MCF 10A (cell line): ENCODE data around the gene SNCB. TPM values are rescaled to one million over a fixed set of nuclear protein-coding genes. Genes with fewer than 3 reads are reported as not detected.

Source experiments
- Bru-seq: library from RNA; stranded (reverse); fragments of 400-500 nt; gene quantifications from one replicate; lab custom pipeline; 2021; lab: Mats Ljungman, UMichigan
- BruChase-seq, 2 experiments: library from RNA; stranded (reverse); fragments of 400-500 nt; gene quantifications; one replicate each; lab custom pipeline; 2021; lab: Mats Ljungman, UMichigan
- BruUV-seq: library from RNA; stranded (reverse); fragments of 400-500 nt; replicated peaks from 2 replicates; lab custom pipeline; 2021; lab: Mats Ljungman, UMichigan
- CTCF ChIA-PET: fragments of 300-600 bp; sonication (Branson Sonifier 250); formaldehyde crosslinking; extraction: SDS; loops from one replicate; lab custom pipeline; 2021; ENCODE audit warnings: antibody characterized with exemption, inconsistent platforms; lab: Yijun Ruan, JAX
- POLR2A ChIA-PET: fragments of 300-600, 350-650 bp; sonication (Branson Sonifier 250); formaldehyde crosslinking; extraction: SDS; loops from one replicate; lab custom pipeline; 2020; ENCODE audit warnings: antibody characterized with exemption, inconsistent platforms; lab: Yijun Ruan, JAX
- DNase-seq: peaks from one replicate; pipeline ENCODE4 v3.0.0-alpha.2; 2018; ENCODE audit not compliant: unreplicated experiment
- H3K27ac Mint-ChIP-seq: one replicate; pipeline ENCODE4 v1.8.0; 2022; ENCODE audit warnings: mild to moderate bottlenecking, low read depth, mixed read lengths; ENCODE audit not compliant: unreplicated experiment
- H3K27me3 Mint-ChIP-seq: one replicate; pipeline ENCODE4 v1.8.0; 2022; ENCODE audit warnings: mixed read lengths; ENCODE audit not compliant: insufficient read depth, unreplicated experiment
- H3K36me3 Mint-ChIP-seq: one replicate; pipeline ENCODE4 v1.8.0; 2022; ENCODE audit warnings: mild to moderate bottlenecking, moderate library complexity, mixed read lengths; ENCODE audit not compliant: insufficient read depth, unreplicated experiment
- H3K4me1 Mint-ChIP-seq: one replicate; pipeline ENCODE4 v1.8.0; 2022; ENCODE audit warnings: mixed read lengths; ENCODE audit not compliant: insufficient read depth, unreplicated experiment
- H3K4me3 Mint-ChIP-seq: one replicate; pipeline ENCODE4 v1.8.0; 2022; ENCODE audit warnings: mild to moderate bottlenecking, moderate library complexity, mixed read lengths; ENCODE audit not compliant: unreplicated experiment
- H3K9me3 Mint-ChIP-seq: one replicate; pipeline ENCODE4 v1.8.0; 2022; ENCODE audit warnings: mixed read lengths; ENCODE audit not compliant: unreplicated experiment
- CTCF ChIP-seq: fragments of 200-600 bp; IDR thresholded peaks from one replicate; pipeline ENCODE4 v1.8.0; 2022; ENCODE audit warnings: antibody characterized with exemption, mild to moderate bottlenecking; ENCODE audit not compliant: unreplicated experiment
- intact Hi-C: fragments of 100-400 bp; cut with micrococcal nuclease; formaldehyde crosslinking; loops from 2 replicates; pipeline ENCODE4 v1.14.1; 2022
- long read RNA-seq: library from polyadenylated mRNA; stranded (forward); transcript quantifications from one replicate; pipeline ENCODE4 v2.0.0, GENCODE V29; 2022
- total RNA-seq: library from RNA; stranded (reverse); gene quantifications from 2 replicates; pipeline ENCODE4 v1.2.3, GENCODE V29; 2022

SNCB gene
- total RNA-seq (not detected in 2 replicates), Bru-seq, nascent RNA (not detected), BruChase-seq, experiment 1, labeled RNA remaining after a 6-hour chase (not detected), BruChase-seq, experiment 2, labeled RNA remaining after a 2-hour chase (not detected)
- long read RNA-seq, result 0 reads

- Mint-ChIP-seq H3K9me3 (peaks cover 3% of the 10 kb centered on the region), H3K27ac (no peak within 1 kb of the TSS), H3K36me3 (no peaks in the 10 kb centered on the region), H3K27me3 (peaks cover 39% of the 10 kb centered on the region), H3K4me3 (no peak within 1 kb of the TSS), H3K4me1 (peaks cover 27% of the 10 kb centered on the region)
- DNase-seq, result no peak
- BruUV-seq, result no TSS peak
- ChIA-PET CTCF (interaction anchor here (0.7 to 1.8 kb wide), 4 partner anchors 16 to 52 kb away, joined by 3 to 8 read pairs (median 4); no protein-coding TSS in a partner anchor), POLR2A (interaction anchor here (0.7 kb wide), 1 partner anchor 63 kb away, joined by 3 read pairs; no protein-coding TSS in a partner anchor)
- intact Hi-C loops, result no loop called here
- TF ChIP-seq CTCF, result no peak
Observed at GRCh38 chr5:176629853-176630680, at the start of gene SNCB, which contains the start of gene EIF4E1B. TSS of gene SNCB (minus strand) at chr5:176630534. CDS start at chr5:176629654, 880 bp downstream. TSS of gene EIF4E1B (plus strand) at chr5:176630675. CDS start at chr5:176642788, 12,113 bp downstream.

GRCh38 chr5:176679365-176680225 lies 49.3 kb upstream of the SNCB start:
- Mint-ChIP-seq H3K4me1 (no peaks in the 10 kb centered on the region), H3K27ac (no peak overlapping the region), H3K27me3 (peaks cover 43% of the 10 kb centered on the region), H3K4me3 (no peak overlapping the region), H3K9me3 (no peaks in the 10 kb centered on the region), H3K36me3 (no peaks in the 10 kb centered on the region)
- ChIA-PET POLR2A (interaction anchor here (0.6 kb wide), 3 partner anchors 219 to 381 kb away, joined by 3 read pairs; no protein-coding TSS in a partner anchor), CTCF (interaction anchor here (0.6 to 6.4 kb wide), 5 partner anchors 18 to 673 kb away, joined by 3 to 49 read pairs (median 3); no protein-coding TSS in a partner anchor)
- intact Hi-C loops, result no loop called here
- TF ChIP-seq CTCF, result no peak
- DNase-seq, result no peak
- BruUV-seq, result no TSS peak

- no peaks in the 10 kb centered on the region for H3K4me1 Mint-ChIP-seq
- ChIA-PET CTCF (interaction anchor here (0.6 to 6.4 kb wide), 5 partner anchors 17 to 672 kb away, joined by 3 to 49 read pairs (median 3); no protein-coding TSS in a partner anchor), POLR2A (interaction anchor here (0.6 kb wide), 1 partner anchor 254 kb away, joined by 3 read pairs; no protein-coding TSS in a partner anchor)
- H3K36me3 Mint-ChIP-seq, result no peaks in the 10 kb centered on the region
- DNase-seq, result no peak
- H3K9me3 Mint-ChIP-seq, result no peaks in the 10 kb centered on the region
- no peak for TF ChIP-seq CTCF
- H3K27me3 Mint-ChIP-seq, result peaks cover 33% of the 10 kb centered on the region
- H3K27ac Mint-ChIP-seq, result no peak overlapping the region
- intact Hi-C loops, result no loop called here
- BruUV-seq, result no TSS peak
- no peak overlapping the region for H3K4me3 Mint-ChIP-seq
Observed at GRCh38 chr5:176678584-176678983, 48.2 kb upstream of the SNCB start.
